Measurements from ENCODE around the gene SLC30A7.
A peak's percentile ranks its signal among the peaks of the same experiment; 100 is the strongest.

- TF ChIP-seq CTCF (IDR thresholded peaks at IDR 0.05; ENCODE audit: insufficient read depth, low read depth, low read length) (peak; percentile 27), EZH2 (IDR thresholded peaks at IDR 0.05; ENCODE audit: insufficient read depth, low read length) (no peak)
These were observed 11.9 kb upstream of the SLC30A7 start for GRCh38 chr1:100883963-100884362.
